ENCODE data around the gene TAF6.

GRCh38 chr7:100126239-100126930 is 7.2 kb upstream of the TAF6 start:
- TF ChIP-seq CTCF (IDR thresholded peaks at IDR 0.05) (peak in 2 of 6 experiments; percentile 9 to 18), POLR2A (IDR thresholded peaks at IDR 0.05) (no peak)

Data from Peyer's patch (tissue), 4 donors.